Ovary (tissue), 9 donors: ENCODE measurements around the gene ALPP. TPM values are rescaled to one million over a fixed set of nuclear protein-coding genes. Genes with fewer than 3 reads are reported as not detected.
"Not testable (repeated sequence)": the region's sequence is repeated elsewhere in the genome, so short reads cannot be mapped to it uniquely, and the experiment has no call there.

Experiments
- DNase-seq, 5 donors: peaks; one replicate each; pipeline ENCODE4 v3.0.0-alpha.2; 2019 to 2020
- H3K27ac ChIP-seq, 2 donors: fragments of 200-600 bp; one replicate each; pipeline versions ENCODE4 v1.5.1 to v1.8.0; 2019 to 2022
- H3K27me3 ChIP-seq: fragments of 200-600 bp; one replicate; pipeline ENCODE4 v1.8.0; 2022
- H3K36me3 ChIP-seq: fragments of 200-600 bp; sonication (generic); one replicate; pipeline ENCODE4 v1.5.1; 2019
- H3K4me1 ChIP-seq: one replicate; pipeline ENCODE4 v1.8.1; 2013; ENCODE audit warnings: mild to moderate bottlenecking, moderate library complexity; ENCODE audit not compliant: insufficient read depth
- H3K4me3 ChIP-seq: fragments of 200-600 bp; sonication (generic); one replicate; pipeline ENCODE4 v1.5.1; 2017
- H3K9me3 ChIP-seq, 2 donors: fragments of 200-600 bp in 1 of 2; sonication (generic) in 1 of 2; one replicate each; pipeline versions ENCODE4 v1.5.1 to v1.8.1; 2013 to 2019; ENCODE audit warnings: mild to moderate bottlenecking in 1 of 2, moderate library complexity in 1 of 2
- CTCF ChIP-seq, 3 donors: fragments of 450-650 bp in 2 of 3; fragments of 200-600 bp in 1 of 3; IDR thresholded peaks; one replicate each; pipeline versions ENCODE4 v1.5.1 to v1.8.0; 2016 to 2022; ENCODE audit warnings: antibody characterized with exemption in 3 of 3, mild to moderate bottlenecking in 1 of 3
- EP300 ChIP-seq: sonication (generic); formaldehyde crosslinking; IDR thresholded peaks from one replicate; pipeline ENCODE4 v1.6.1; 2017; ENCODE audit warnings: antibody characterized with exemption
- POLR2A ChIP-seq: fragments of 450-650 bp; IDR thresholded peaks from one replicate; pipeline ENCODE4 v1.6.1; 2017; ENCODE audit warnings: antibody characterized with exemption, mild to moderate bottlenecking, moderate library complexity
- WGBS, 3 donors: extraction: QIAGEN DNeasy Blood & Tissue Kit in 1 of 3; methylation state at CpG; one replicate each; pipeline versions ENCODE4 v1.1.5 to v1.1.7; 2013 to 2017; 5-methylcytosine and 5-hydroxymethylcytosine counted together
- intact Hi-C, 4 donors: fragments of 100-400 bp; cut with DNase I; formaldehyde crosslinking; loops; one replicate each; pipeline versions ENCODE4 v1.11.0 to v1.15.1; 2022 to 2023
- polyA plus RNA-seq, 2 donors: library from polyadenylated mRNA; stranded (reverse); fragments of 200-250 nt in 1 of 2; fragments of 350-450 nt in 1 of 2; fragmentation: Illumina TruSeq in 1 of 2; extraction: RNeasy Lipid Tissue Mini Kit (QIAGEN cat#74804) in 1 of 2; gene quantifications; one replicate each; pipeline ENCODE4 v1.2.3, GENCODE V29; 2013 to 2014
- total RNA-seq, 7 donors: library from RNA; depleted of rRNA in 2 of 7; stranded (reverse); fragments of >200 nt in 2 of 7; fragmentation: NEBNext Ultra II Directional in 3 of 7; extraction: Animal tissue kit (Norgen Biotek cat#: 25700) in 3 of 7; gene quantifications; one replicate each; pipeline versions ENCODE4 v1.1.0 to v1.2.4, GENCODE V29; 2016 to 2023
- donor health status: DM: no; HTN: no; CAD: no; lungs with moderate emphysema.
- donor health status: DM: no; HTN: no; CAD: no.
- donor health status: Bipolar disorder and iron deficiency.
- donor health status: DM: yes; HTN: yes; CAD: no.
- donor health status: DM: no; HTN: no; CAD: no.
- donor health status: DM: yes; HTN: yes; CAD: no.

Gene ALPP
- total and polyA plus RNA-seq, 9 donors = 0.20 to 21.6 (median 8.5) TPM; not detected in 4

GRCh38 chr2:232332940-232333259, 45.7 kb upstream of the ALPP start:
- Histone ChIP-seq H3K9me3 (no peaks in the 10 kb centered on the region), H3K27ac (no peak overlapping the region), H3K4me1 (no peaks in the 10 kb centered on the region), H3K27me3 (no peaks in the 10 kb centered on the region), H3K4me3 (no peak overlapping the region), H3K36me3 (no peaks in the 10 kb centered on the region)
- 71 to 79% (median 78%) methylated on average over 7 to 10 of the region's 10 CpGs for WGBS, 3 donors
- intact Hi-C loops = no loop called here
- no peak for TF ChIP-seq CTCF (IDR thresholded peaks at IDR 0.05)
- TF ChIP-seq EP300 = no peak
- TF ChIP-seq POLR2A = no peak
- no peak for DNase-seq

GRCh38 chr2:232333361-232334135, 45.0 kb upstream of the ALPP start:
- Histone ChIP-seq H3K4me1 (no peaks in the 10 kb centered on the region), H3K36me3 (no peaks in the 10 kb centered on the region), H3K4me3 (no peak overlapping the region), H3K27me3 (no peaks in the 10 kb centered on the region), H3K9me3 (no peaks in the 10 kb centered on the region), H3K27ac (no peak overlapping the region)
- intact Hi-C loops = no loop called here
- 91 to 96% (median 94%) methylated on average over 27 to 28 of the region's 28 CpGs for WGBS, 3 donors
- no peak for TF ChIP-seq EP300
- no peak for TF ChIP-seq POLR2A
- no peak for TF ChIP-seq CTCF (IDR thresholded peaks at IDR 0.05)
- DNase-seq = peak in 4 of 5 donors; percentile 14 to 27 (median 24)

- peak in 4 of 5 donors; percentile 5 to 30 (median 10) for DNase-seq
Measured at GRCh38 chr2:232334136-232334884, 44.2 kb upstream of the ALPP start.

GRCh38 chr2:232334885-232335205, 43.7 kb upstream of the ALPP start:
- H3K27ac ChIP-seq, H3K4me1 ChIP-seq, H3K9me3 ChIP-seq, H3K27me3 ChIP-seq, H3K36me3 ChIP-seq, intact Hi-C loops, H3K4me3 ChIP-seq: not testable (repeated sequence)
- peak in 3 of 5 donors; percentile 2 to 5 (median 5) for DNase-seq
- 83 to 90% methylated on average over 6 of the region's 6 CpGs; no CpG with 5 or more reads in 1 of the 3 donors for WGBS, 3 donors

More at GRCh38 chr2:232334136-232334884, 44.2 kb upstream of the ALPP start:
- H3K9me3 ChIP-seq, H3K4me1 ChIP-seq, H3K36me3 ChIP-seq, intact Hi-C loops, H3K4me3 ChIP-seq, H3K27me3 ChIP-seq, H3K27ac ChIP-seq: not testable (repeated sequence)
- WGBS, 3 donors = 90 to 97% (median 91%) methylated on average over 15 to 30 of the region's 33 CpGs

- H3K27me3 ChIP-seq, H3K36me3 ChIP-seq, intact Hi-C loops, H3K9me3 ChIP-seq, H3K27ac ChIP-seq, H3K4me1 ChIP-seq, H3K4me3 ChIP-seq: not testable (repeated sequence)
- peak in 4 of 5 donors; percentile 6 to 36 (median 22) for DNase-seq
- 54 to 55% (median 55%) methylated on average over 7 to 15 of the region's 15 CpGs for WGBS, 3 donors
- peak in 1 of 3 donors; percentile 8 for TF ChIP-seq CTCF (IDR thresholded peaks at IDR 0.05)
Measured at GRCh38 chr2:232335206-232335858, 43.2 kb upstream of the ALPP start.
